ELR (cell line): ENCODE measurements around the gene BABAM2.
"Not testable (repeated sequence)": the region's sequence is repeated elsewhere in the genome, so short reads cannot be mapped to it uniquely, and the experiment has no call there.

Experiments
- DNase-seq: peaks from one replicate; pipeline ENCODE4 v3.0.0-alpha.2; 2015; ENCODE audit warnings: low read depth

Gene BABAM2

DNA sequence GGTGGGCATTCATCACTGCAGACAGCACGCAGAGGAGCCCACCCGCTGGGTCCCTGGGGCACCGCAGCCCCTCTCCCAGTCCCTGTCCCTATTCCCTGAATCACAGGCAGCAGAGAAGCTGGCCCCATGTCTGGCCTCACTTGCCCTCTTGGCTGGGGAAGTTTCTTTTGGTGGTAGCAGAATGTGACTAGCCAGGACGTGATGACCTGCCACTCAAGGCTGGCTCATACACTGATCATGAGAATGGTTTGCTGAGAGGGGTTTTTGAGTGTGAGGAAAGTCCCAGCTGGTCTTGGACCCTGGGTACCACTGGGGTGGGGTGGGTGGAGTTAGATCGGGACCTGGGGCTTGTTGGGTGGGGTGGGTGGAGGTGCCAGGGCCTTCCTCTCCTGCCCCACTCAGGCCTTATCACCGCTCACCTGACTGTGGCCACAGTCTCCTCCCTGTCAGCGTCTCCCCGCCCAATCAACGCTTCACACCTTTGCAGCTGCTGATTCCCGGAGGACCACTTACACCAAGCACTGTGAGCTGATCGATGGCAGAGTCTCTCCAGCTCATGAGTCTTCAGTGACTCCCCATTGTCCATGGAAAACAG lies 473.3 kb downstream of the BABAM2 start:
- DNase-seq: no peak

DNA sequence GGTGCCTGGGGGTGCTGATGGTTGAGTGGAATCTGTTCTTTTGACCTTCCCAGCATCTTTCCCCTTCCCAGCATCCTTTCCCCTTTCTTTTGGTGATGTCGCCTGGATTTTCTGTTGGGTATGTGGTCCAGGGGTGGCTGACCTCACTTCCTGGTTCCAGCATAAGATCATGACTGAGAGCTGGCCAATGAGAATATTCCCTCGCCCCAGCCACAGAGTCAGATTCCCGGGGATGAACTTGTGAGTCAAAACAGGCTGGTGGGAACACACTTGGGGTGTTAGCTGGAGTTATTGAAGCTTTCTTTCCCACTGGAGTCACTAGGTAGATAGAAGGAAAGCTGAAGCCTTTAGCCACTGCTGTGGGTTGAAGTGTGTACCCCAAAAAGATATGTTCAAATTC lies 474.1 kb downstream of the BABAM2 start:
- DNase-seq: peak; percentile 62

DNA sequence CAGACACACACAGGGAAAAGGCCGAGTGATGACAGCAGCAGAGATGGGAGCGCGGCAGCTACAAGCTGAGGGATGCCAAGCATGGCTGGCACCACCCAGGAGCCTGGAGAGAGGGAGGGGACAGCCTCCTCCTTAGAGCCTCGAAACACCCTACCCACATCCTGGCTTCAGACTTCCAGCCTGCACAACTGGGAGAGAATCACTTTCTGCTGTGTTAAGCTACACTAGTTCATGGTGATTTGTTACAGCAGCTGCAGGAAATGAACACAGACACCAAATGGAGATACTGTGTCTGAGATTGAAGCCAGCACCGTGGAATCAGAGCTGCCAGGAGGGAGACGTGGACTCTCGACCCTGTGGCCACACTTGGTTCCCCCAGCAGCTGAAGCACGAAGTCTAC lies 474.6 kb downstream of the BABAM2 start:
- no peak for DNase-seq

DNA sequence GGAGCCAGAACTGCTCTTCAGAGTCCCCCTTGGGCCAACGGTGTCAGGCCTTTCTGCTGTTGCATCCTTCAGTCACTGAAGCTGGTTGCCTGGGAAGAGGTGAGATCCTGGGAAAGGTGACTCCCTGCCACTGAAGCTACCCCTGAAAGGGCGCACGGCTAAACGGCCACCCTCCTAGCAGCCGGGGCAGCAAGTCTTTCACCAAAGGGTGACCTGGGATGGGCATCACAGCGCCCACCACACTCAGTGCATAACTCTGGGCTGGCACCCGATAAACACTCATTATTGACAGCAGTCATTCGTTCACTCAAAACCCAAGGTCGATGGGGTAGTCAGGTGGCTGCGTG lies 475.6 kb downstream of the BABAM2 start:
- DNase-seq: no peak

DNA sequence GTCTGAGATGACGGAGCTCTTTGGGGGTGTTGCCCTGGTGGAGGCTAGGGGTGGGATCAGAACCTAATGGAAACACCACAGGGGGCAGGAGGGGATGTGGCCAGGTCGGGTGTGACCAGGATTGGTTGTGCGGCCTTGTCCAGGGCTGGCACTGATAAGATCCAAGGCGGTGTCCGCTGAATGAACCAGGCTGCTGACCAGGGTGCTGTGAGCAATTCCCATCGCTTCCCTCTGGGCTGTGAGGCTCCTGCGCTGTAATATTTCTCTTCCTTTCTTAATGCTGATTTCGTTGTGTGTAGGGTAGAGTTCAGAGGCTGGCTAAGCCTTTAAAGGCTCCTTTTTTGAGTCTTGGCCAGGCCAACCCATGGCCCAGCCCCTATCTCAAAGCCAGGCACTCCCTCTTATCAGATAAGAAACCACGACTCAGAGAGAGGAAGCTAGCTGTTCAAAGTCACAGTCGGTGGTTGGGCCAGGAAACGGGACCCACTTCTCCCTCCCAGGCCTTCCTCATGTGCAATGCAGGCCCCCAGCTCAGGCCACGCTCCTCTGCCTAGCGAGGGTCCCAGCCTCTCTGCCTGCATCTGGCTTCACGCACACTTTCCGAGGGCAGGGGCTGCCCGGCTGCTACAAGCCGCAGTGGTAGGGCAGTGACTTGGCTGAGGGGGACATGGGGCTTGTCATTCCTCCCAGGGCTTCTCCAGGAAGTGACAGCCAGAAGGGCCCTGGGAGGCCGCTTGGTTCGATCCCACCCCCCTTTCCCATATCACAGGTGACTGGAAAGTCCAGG lies 476.2 kb downstream of the BABAM2 start:
- DNase-seq: peak; percentile 10

DNA sequence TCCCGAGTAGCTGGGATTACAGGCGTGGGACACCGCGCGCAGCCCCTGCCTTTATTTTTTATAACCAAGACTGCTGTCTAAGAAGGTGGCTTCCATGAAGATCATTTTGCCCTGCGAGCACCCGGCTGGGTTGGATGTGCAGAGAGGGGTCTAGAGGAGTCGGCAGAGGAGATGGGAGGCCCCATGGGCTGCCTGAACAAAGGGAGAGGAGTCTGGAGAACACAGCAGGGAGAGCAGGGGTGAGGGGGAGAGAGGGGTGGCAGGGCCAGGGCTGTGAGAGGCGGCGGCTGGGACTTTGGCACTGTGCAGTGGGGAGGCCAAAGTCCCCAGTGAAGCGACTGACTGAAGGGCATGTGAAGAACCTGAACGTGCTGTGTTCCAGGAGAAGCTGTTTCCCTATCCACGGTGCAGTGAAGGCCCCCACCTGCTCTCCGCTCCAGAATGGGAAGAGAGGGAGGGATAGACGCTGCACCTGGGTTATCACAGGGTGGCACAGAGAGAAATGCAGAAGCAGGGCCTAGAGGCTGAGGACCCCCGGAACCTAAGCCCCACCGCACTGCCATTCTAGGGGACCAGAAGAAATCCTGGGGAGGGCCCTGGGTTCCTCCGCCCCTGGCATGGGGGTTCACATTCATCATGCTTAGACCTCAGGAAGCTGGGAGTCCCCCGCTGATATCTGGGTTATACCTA lies 477.3 kb downstream of the BABAM2 start:
- DNase-seq: no peak

DNA sequence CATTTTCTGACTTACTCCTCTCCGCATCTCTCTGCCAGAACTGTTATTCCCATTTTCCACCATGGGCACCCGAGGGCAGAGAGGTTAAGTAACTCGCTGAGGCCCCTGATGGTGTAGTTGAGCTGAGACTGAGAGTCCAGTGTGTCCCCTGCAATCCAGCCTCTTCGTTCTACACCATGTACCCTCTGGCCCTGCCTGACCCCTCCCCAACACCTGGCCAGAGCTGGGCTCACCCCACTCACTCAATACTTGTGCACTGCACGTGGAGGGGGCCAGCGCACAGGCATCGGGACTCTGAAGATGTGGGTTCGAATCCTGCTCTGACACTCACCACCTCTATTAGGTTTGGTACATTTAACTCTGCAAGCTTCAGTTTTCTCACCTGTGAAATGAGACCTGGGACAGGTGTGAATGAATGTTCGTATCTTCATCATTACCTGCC lies 477.8 kb downstream of the BABAM2 start:
- no peak for DNase-seq

DNA sequence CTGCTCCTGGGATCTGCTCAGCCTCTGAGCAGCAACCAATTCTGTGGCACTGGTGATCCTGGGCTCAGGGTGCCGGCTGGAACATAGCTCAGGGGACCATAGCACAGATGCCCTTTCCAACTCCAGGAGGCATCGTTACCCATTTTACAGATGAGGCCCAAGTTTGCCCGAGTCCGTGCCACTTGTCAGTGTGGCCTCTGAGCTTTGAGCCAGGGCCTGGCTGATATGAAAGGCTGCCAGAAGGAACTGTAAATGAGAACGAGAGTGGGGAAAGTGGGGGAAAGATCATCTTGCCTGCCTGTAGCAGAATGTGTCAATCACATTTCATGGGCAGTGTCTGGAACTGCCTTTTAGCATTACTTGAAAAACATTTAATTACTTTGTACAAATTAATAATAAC lies 478.8 kb downstream of the BABAM2 start:
- DNase-seq: no peak

DNA sequence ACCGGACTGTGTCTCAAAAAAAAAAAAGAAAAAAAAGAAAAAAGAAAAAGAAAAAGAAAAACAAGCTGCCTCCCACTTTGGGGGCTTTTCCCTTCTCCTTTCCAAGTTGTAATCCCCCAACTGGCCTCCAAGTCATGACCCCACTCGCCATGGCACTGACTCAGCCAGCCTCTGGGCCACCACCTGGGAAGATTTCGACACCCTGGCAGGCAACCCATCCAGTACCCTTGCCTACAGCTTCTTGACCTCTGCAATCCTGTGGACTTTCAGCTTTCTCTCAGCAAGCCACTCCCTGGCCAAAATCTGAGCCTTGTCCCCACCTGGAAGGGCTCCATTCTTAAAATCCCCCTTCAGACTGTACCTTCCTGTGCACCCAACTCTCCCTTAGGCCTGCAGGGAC lies 479.8 kb downstream of the BABAM2 start:
- peak; percentile 23 for DNase-seq

DNA sequence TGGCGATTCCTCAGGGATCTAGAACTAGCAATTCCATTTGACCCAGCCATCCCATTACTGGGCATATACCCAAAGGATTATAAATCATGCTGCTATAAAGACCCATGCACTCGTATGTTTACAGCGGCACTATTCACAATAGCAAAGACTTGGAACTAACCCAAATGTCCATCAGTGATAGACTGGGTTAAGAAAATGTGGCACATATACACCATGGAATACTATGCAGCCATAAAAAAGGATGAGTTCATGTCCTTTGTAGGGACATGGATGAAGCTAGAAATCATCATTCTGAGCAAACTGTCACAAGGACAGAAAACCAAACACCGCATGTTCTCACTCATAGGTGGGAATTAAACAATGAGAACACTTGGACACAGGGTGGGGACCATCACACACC lies 481.2 kb downstream of the BABAM2 start:
- not testable (repeated sequence) for DNase-seq

DNA sequence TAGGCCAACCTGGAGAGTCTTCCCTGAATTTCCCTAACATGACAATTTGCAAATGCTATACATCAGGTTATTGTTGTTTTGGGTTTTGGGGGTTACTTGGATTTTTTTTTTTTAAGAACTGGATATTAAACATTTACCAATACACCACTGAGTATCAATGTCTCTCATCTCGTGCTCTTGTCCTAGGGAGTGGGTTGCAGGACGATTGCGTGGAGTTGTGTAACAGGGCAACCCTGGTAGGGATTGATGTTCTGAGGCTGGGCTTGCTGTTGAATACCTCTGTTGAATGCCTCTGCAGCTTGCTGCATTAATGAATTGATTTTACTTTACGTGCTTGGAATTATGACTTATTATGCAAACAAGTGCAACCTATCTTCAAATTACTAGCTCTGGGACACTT lies 483.3 kb downstream of the BABAM2 start:
- DNase-seq: no peak

DNA sequence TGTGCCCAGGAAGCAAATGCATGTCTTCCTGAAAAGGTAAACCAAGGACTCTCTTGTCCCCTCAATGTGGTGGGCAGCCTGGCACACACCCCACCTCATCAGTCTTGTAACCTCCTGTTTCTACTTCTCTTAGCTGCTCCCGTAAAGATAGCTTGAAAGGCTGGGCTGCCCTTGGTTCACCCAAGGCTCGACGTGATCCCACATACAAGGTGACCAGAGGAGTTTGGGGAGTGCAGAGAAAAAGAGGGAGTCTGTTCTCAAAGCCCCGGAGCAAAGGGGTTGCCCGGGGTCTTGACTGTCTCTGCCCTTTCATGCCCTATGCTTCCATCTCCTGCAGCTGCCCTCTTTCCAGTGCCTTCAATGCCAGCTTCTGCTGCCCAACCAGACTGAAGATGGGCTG lies 483.8 kb downstream of the BABAM2 start:
- DNase-seq: no peak

DNA sequence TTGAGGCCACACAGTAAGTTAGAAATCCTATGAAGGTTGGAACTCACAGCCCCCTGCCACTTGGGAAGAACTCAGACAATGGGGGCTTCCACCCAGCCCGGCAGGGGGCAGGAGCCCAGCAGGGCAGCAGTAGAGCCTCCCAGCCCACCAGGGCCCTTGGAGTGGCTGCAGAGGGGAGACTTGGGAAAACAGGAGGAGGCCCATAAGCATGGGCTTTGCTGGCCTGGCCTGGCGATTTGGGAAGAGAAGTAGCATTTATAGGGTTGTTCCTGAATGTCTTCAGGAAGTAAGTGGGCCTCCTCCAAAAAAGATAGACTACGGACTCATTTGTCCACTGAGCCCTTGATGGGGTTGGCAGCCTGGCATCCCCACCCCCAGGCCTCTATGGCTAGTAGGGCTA lies 484.7 kb downstream of the BABAM2 start:
- no peak for DNase-seq

DNA sequence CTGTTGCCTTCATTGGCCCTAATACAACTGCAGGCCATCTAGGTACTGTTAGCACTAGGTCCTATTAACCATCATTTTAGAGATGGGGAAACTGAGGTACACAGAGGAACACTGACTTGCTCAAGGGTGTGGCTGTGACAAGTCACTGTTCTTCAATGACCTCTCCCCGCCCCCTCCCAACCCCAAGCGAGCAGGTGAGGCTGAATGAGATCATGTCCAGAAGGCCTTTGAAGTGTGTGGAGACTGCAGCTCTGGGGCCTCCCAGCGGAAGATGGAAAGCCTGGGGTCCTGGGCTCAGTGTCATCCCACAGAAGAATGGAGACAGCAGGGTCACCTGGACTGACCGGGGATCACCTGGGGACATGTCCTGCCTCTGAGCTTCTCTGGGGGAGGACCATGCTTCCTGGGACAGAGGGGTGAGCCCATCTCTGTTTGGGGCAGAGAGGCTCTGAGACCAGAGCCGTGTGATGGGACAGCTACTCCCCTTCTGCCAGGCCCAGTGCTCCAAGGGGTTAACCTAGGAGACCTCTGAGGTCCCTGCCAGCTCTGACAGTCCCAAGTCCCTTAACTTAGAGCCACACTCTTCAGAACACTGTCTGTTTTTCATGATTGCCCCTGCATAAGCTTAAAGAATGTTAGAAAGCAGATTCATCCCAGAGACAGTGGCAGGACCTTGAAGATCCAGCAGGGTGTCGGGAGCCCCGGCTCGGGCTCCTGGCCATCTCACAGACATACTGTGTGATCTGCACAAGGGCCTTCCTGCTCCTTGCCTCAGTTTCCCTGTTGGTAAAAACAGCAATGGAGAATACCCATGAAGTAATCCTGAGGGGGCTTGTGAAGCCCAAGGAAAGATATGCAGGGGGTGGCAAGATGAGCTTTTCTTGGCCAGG lies 485.5 kb downstream of the BABAM2 start:
- no peak for DNase-seq

DNA sequence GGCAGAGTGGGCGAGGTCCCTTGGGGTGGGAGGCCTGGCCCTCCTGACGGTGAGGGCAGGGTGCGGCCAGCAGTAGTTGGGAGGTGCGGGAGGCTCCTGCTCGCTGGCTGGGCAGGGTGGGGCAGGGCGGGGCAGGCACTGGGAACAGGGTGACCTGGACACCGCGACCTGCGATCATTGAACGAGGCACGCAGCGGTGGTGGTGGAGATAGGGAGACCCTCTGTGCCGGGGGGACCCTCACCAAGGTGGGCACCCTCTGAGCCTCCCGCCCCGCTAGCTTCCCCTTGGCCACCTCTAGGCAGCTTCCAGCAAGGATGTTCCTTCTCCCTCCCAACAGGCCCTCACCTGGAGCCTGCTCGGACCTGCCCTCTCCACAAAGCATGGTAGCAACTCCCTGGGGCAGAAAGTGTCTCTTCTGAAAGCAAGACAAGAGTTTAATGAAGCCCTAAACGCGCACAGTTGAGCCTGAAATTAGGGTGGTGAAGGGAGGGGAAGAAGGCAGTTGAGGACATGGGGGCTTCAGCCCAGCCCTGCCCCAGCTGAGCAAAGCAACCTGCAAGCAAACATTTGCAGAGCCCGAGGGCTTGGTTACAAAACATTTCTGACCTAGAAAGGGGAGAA lies 486.8 kb downstream of the BABAM2 start:
- DNase-seq: no peak

DNA sequence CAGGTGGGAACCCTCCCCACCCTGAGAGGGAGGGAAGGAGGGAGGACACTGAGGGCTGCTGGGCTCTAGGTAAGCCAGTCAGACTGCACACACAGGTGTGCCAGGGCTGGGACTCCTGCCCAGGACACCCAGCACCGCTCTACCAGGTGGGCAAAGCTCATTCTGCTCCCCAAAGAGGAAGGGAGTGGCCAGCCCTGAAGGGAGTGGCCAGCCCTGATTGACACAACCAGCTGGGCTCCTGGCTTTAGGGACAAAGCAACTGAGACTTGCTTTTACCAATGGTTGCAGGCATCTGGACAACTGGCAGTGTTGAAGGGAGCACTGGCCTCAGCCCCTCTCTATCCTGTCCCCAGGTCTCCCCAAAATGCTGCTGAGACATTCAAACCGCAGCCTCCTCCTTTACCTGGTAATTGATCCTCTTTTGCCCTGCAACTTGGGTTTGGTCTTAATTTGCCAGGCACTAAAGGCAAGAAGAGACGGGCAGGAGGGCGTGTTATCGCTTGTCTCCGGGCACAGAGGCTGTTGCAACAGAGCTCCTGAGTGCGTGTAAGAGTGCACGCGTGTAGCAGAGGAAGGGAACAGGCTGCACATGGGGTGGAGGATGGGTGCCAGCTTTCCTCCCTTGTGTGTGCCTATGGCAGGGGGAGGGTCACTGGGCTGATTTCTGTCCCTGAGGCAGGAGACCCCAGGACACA lies 487.6 kb downstream of the BABAM2 start:
- DNase-seq: no peak

DNA sequence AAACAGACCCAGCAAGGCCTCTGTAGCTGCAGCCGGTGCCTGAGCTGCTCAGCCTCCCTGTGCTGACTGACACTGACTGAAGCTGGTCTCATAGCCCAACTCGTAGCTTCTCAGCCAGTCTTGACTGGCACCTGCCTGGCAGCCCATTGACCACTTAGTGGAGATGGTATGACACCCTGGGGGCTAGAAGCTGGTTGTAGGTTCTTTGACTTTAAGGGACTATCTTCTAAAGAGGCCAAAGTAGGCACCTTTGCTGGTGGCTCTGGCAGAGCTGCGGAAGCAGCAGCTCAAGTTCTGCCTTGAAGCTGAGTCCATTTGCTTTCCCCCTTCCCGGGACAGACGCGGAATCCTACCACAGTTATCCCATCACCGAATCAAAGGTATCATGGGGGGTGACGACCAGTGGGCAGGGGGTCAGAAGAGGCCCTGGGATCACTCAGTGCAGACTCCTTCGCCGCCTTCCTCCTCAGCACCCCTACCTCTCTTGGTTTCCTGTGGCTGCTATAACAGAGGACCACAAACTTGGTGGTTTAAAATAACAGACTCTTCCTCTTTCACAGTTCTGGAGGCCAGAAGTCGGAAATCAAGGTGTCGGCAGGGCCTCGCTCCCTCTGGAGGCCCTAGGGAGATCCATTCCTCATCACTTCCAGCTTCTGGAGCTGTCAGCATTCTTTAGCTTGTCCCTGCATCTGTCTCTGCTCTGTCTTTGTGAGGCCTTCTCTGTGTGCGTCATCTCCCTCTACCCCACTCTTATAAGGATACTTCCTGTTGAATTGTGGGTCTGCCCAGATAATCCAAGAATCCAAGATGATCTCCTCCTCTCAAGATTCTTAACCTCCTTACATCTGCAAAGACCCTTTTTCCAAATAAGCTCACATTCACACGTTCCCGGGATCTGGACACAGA lies 488.4 kb downstream of the BABAM2 start:
- no peak for DNase-seq

DNA sequence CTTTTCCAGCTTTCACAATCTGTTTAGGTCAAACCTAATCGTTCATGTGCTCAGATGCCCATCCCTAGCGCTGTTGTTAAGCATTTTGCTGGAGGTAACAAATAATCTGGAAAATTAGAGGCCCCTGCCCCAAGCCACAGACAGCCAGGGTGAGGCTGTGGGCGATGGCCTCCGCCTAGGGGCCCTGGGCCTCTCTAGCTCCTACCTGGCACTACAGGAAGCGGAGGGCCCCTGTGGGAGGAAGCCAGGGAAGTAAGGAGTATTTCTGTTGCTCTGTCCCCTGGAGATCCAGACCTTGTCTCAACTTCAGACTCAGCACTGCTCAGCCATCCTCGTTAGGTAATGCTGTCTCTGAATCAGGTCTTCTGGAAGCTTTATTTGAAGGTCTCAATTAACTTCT lies 489.7 kb downstream of the BABAM2 start:
- no peak for DNase-seq

DNA sequence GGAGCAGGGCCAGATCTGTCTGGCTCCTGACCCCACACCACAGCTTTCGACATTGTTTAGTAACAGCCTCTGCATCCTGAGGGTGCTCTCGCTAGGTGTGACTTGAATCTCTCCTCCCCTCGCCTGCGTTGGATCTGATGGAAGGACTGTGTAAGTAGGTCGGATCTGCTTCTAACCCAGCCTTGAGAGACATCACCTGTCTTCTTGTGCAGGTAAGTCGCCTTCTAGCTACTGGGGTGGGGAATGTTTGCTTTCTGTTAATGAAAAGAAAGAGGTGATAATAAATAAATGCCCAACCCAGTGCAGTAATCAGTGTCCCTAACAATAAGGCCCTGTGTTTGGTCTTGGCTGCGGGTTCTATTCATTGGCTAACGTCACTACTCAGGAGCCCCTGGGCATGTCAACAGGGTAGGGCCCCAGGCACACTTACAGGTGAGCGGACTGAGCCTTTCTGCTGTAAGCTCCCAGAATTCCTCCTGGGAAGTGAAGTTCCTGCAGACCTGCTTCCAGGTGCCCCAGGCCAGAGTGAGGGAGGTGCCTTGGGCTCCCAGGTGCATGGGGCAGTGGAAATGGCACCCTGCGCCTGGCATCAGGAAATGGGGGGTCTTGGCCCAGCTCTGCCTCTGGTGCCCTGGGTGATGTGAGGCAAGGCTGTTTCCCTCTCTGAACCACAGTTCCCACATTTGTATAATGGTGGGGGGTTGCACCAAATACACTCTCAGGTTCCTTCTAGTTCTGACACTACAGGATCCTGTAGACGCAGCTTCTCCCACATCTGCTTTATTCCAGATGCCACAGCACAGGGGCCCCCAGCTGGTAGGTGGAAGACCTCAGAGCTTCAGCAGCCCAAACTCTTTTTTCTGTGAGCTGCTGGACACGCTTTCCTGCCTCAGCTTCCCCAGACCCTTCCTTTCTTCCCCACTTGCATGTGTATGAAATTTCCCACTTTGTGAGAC lies 491.0 kb downstream of the BABAM2 start:
- no peak for DNase-seq
